SU-DHL-6 (cell line): Measurements from ENCODE around the gene DAGLB.

ENCODE experiments used
- H2AFZ ChIP-seq: fragments of 200-600 bp; sonication (generic); 2 replicates; pipeline ENCODE4 v1.6.1; 2014; ENCODE audit warnings: low read depth, mild to moderate bottlenecking, moderate library complexity, mixed read lengths, antibody characterized with exemption, low read length; ENCODE audit not compliant: severe bottlenecking
- H3F3A ChIP-seq: fragments of 200-600 bp; shearing (Covaris generic); 2 replicates; pipeline ENCODE4 v1.6.0; 2016; ENCODE audit warnings: antibody characterized with exemption, mild to moderate bottlenecking; ENCODE audit not compliant: insufficient read depth
- H3K27ac ChIP-seq: fragments of 200-600 bp; sonication (generic); 2 replicates; pipeline ENCODE4 v1.5.1; 2016; ENCODE audit warnings: low read depth, mild to moderate bottlenecking, low read length, moderate library complexity, mixed read lengths
- H3K27me3 ChIP-seq: fragments of 200-600 bp; sonication (generic), shearing (Covaris generic); 2 replicates; pipeline ENCODE4 v1.6.0; 2014; ENCODE audit warnings: mild to moderate bottlenecking, low read length
- H3K36me3 ChIP-seq: fragments of 200-600 bp; sonication (generic); 2 replicates; pipeline ENCODE4 v1.6.1; 2014; ENCODE audit warnings: mild to moderate bottlenecking, low read length, mixed read lengths
- H3K4me2 ChIP-seq: fragments of 300-600, 200-600 bp; shearing (Covaris generic), sonication (generic); 2 replicates; pipeline ENCODE4 v1.6.0; 2014; ENCODE audit warnings: low read length, low read depth, mild to moderate bottlenecking; ENCODE audit not compliant: poor library complexity, severe bottlenecking
- H3K4me3 ChIP-seq: fragments of 200-600 bp; sonication (generic); 2 replicates; pipeline ENCODE4 v1.5.1; 2014; ENCODE audit warnings: antibody characterized with exemption, low read length, mild to moderate bottlenecking, mixed read lengths; ENCODE audit not compliant: insufficient read depth, poor library complexity, severe bottlenecking
- H3K79me2 ChIP-seq: fragments of 200-600 bp; sonication (generic); 2 replicates; pipeline ENCODE4 v1.6.1; 2014; ENCODE audit warnings: mild to moderate bottlenecking, low read length, moderate library complexity; ENCODE audit not compliant: insufficient read depth
- H3K9ac ChIP-seq: fragments of 200-600 bp; sonication (generic); 2 replicates; pipeline ENCODE4 v1.7.0; 2014; ENCODE audit warnings: mild to moderate bottlenecking, low read length
- H3K9me2 ChIP-seq: fragments of 200-600 bp; sonication (generic); replicated peaks from 2 replicates; pipeline ENCODE4 v1.6.1; 2014; ENCODE audit warnings: low read length; ENCODE audit not compliant: insufficient read depth
- H3K9me3 ChIP-seq: fragments of 200-600 bp; sonication (generic); 2 replicates; pipeline ENCODE4 v1.6.1; 2014; ENCODE audit warnings: low read length, mixed read lengths; ENCODE audit not compliant: insufficient read depth
- H4K20me1 ChIP-seq: fragments of 200-600 bp; sonication (generic); 2 replicates; pipeline ENCODE4 v1.6.1; 2014; ENCODE audit warnings: low read depth, mild to moderate bottlenecking, antibody characterized with exemption, low read length, moderate library complexity, mixed read lengths
- EZH2phosphoT487 ChIP-seq: fragments of 200-600 bp; sonication (generic), shearing (Covaris generic); conservative IDR thresholded peaks from 2 replicates; pipeline ENCODE4 v1.6.1; 2018; ENCODE audit warnings: mild to moderate bottlenecking, antibody characterized with exemption, low read length, moderate library complexity, mixed read lengths
- TF ChIP-seq, protein P1 (sequence below): fragments of 200-600 bp; sonication (generic); IDR thresholded peaks from one replicate; pipeline ENCODE4 v1.5.1; 2017; ENCODE audit warnings: antibody characterized with exemption, mild to moderate bottlenecking, low read length, moderate library complexity; ENCODE audit not compliant: insufficient read depth, poor library complexity, severe bottlenecking

Gene DAGLB

GRCh38 chr7:6385909-6386560 is 61.7 kb downstream of the DAGLB start:
- Histone ChIP-seq H3K9ac (no peak overlapping the region), H2AFZ (no peak overlapping the region), H3K4me2 (no peak overlapping the region), H3K4me3 (no peak overlapping the region), H3K36me3 (no peaks in the 10 kb centered on the region), H3K9me2 (no peaks in the 10 kb centered on the region), H3F3A (no peaks in the 10 kb centered on the region), H3K9me3 (no peaks in the 10 kb centered on the region), H4K20me1 (peaks cover 31% of the 10 kb centered on the region), H3K79me2 (peaks cover 98% of the 10 kb centered on the region), H3K27ac (no peak overlapping the region), H3K27me3 (no peaks in the 10 kb centered on the region)
- TF ChIP-seq EZH2phosphoT487: no peak
- TF ChIP-seq, protein P1, sequence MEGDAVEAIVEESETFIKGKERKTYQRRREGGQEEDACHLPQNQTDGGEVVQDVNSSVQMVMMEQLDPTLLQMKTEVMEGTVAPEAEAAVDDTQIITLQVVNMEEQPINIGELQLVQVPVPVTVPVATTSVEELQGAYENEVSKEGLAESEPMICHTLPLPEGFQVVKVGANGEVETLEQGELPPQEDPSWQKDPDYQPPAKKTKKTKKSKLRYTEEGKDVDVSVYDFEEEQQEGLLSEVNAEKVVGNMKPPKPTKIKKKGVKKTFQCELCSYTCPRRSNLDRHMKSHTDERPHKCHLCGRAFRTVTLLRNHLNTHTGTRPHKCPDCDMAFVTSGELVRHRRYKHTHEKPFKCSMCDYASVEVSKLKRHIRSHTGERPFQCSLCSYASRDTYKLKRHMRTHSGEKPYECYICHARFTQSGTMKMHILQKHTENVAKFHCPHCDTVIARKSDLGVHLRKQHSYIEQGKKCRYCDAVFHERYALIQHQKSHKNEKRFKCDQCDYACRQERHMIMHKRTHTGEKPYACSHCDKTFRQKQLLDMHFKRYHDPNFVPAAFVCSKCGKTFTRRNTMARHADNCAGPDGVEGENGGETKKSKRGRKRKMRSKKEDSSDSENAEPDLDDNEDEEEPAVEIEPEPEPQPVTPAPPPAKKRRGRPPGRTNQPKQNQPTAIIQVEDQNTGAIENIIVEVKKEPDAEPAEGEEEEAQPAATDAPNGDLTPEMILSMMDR: no peak

DNA sequence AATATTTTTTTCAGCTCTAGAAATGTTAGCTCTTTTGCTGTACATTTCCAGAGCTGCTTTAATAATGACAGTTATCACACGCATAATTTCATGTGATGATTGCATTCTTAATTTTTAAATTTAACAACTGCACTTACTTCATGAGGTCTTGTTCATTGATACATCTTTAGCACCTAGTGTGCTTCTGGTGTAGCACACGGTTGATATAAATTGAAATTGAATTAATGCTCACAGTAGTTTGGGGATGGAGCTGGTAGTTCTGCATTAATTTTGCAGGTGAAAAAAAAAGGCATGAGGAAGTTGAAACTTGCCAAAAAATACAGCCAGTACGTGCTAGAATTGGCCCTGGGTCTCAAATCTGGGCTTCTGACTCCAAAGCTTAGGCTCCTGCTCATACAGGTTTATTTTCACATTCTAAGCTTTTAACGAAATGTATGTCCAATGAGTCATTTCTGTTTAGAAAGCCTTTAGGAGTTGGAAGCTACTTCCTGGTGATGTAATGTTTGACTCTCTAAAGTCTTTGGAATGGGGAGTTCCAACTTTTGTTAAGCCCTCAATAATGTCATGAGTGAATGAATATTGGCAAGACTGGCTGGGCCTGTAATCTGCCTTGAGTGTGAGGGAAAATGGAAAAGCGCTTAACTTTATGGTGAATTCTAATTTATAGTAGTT is 62.5 kb downstream of the DAGLB start:
- Histone ChIP-seq H3K4me2 (peak overlapping the region; percentile 1), H3K36me3 (no peaks in the 10 kb centered on the region), H3K27ac (peak overlapping the region; percentile 4; the same call in 1 of the 2 replicates), H4K20me1 (peaks cover 35% of the 10 kb centered on the region), H3K9me2 (no peaks in the 10 kb centered on the region), H3K27me3 (no peaks in the 10 kb centered on the region), H3K9ac (no peak overlapping the region), H2AFZ (no peak overlapping the region), H3K79me2 (peaks cover 98% of the 10 kb centered on the region), H3F3A (peaks cover 4% of the 10 kb centered on the region; the same call in 1 of the 2 replicates), H3K4me3 (no peak overlapping the region), H3K9me3 (no peaks in the 10 kb centered on the region)
- TF ChIP-seq, protein P1: no peak
- TF ChIP-seq EZH2phosphoT487: no peak

- H3K4me3 ChIP-seq: no peak overlapping the region
- no peaks in the 10 kb centered on the region for H3K9me2 ChIP-seq
- H4K20me1 ChIP-seq: peaks cover 39% of the 10 kb centered on the region
- peaks cover 3% of the 10 kb centered on the region; the same call in 1 of the 2 replicates for H3K36me3 ChIP-seq
- no peaks in the 10 kb centered on the region for H3K27me3 ChIP-seq
- no peak overlapping the region for H2AFZ ChIP-seq
- H3K79me2 ChIP-seq: peaks cover 98% of the 10 kb centered on the region
- TF ChIP-seq, protein P1: no peak
- TF ChIP-seq EZH2phosphoT487: no peak
- H3F3A ChIP-seq: peaks cover 10% of the 10 kb centered on the region
- H3K27ac ChIP-seq: no peak overlapping the region
- H3K9ac ChIP-seq: no peak overlapping the region
- no peak overlapping the region for H3K4me2 ChIP-seq
- no peaks in the 10 kb centered on the region for H3K9me3 ChIP-seq
Observed at GRCh38 chr7:6384327-6384726, 63.4 kb downstream of the DAGLB start.
